ENCODE measurements around the gene SERINC5. TPM values are rescaled to one million over a fixed set of nuclear protein-coding genes. Genes with fewer than 3 reads are reported as not detected.
A peak's percentile ranks its signal among the peaks of the same experiment; 100 is the strongest.

Gene SERINC5
- total and polyA plus RNA-seq, 4 donors, result 6.2 to 84.5 (median 23.9) TPM

GRCh38 chr5:80160242-80160641 lies 95.6 kb downstream of the SERINC5 start:
- WGBS, 2 donors, result 75 to 91% methylated on average over 3 of the region's 3 CpGs
- H3K4me3 ChIP-seq, result no peak overlapping the region
- H3K9me3 ChIP-seq (ENCODE audit: control insufficient read depth in 4 of 4, insufficient read depth in 3 of 4, low read length in 3 of 4), result peaks cover 0 to 2% (median 0%) of the 10 kb centered on the region in 4 donors
- peak overlapping the region in 1 of 2 donors; percentile 5 for H3K9ac ChIP-seq (ENCODE audit: insufficient read depth in 1 of 2, low read length in 2 of 2)
- ATAC-seq (ENCODE audit: insufficient read depth, low FRiP score), result no peak
- no peak for TF ChIP-seq CTCF (IDR thresholded peaks at IDR 0.05; ENCODE audit: control extremely low read depth, extremely low read depth)
- no peak overlapping the region for H3K27ac ChIP-seq (ENCODE audit: low read depth in 1 of 2, low read length in 1 of 2)
- H3K4me1 ChIP-seq (ENCODE audit: control insufficient read depth in 5 of 5, insufficient read depth in 5 of 5, low read length in 5 of 5), result peaks cover 0 to 2% (median 0%) of the 10 kb centered on the region in 5 donors
- no peaks in the 10 kb centered on the region for H3K27me3 ChIP-seq (ENCODE audit: control insufficient read depth in 3 of 3, insufficient read depth in 3 of 3, low read length in 2 of 3)
- H3K36me3 ChIP-seq (ENCODE audit: control insufficient read depth in 4 of 4, insufficient read depth in 4 of 4, low read length in 4 of 4), result peaks cover 4 to 44% (median 15%) of the 10 kb centered on the region in 4 donors
- DNase-seq, result no peak

GRCh38 chr5:80159133-80159815 lies 96.6 kb downstream of the SERINC5 start:
- Histone ChIP-seq H3K4me3 (no peak overlapping the region), H3K27me3 (ENCODE audit: control insufficient read depth in 3 of 3, insufficient read depth in 3 of 3, low read length in 2 of 3) (no peaks in the 10 kb centered on the region), H3K36me3 (ENCODE audit: control insufficient read depth in 4 of 4, insufficient read depth in 4 of 4, low read length in 4 of 4) (peaks cover 7 to 43% (median 15%) of the 10 kb centered on the region in 4 donors), H3K9ac (ENCODE audit: insufficient read depth in 1 of 2, low read length in 2 of 2) (no peak overlapping the region), H3K9me3 (ENCODE audit: control insufficient read depth in 4 of 4, insufficient read depth in 3 of 4, low read length in 3 of 4) (peaks cover 0 to 2% (median 0%) of the 10 kb centered on the region in 4 donors), H3K4me1 (ENCODE audit: control insufficient read depth in 5 of 5, insufficient read depth in 5 of 5, low read length in 5 of 5) (peaks cover 0 to 1% (median 0%) of the 10 kb centered on the region in 5 donors), H3K27ac (ENCODE audit: low read depth in 1 of 2, low read length in 1 of 2) (no peak overlapping the region)
- DNase-seq (no peak), ATAC-seq (ENCODE audit: insufficient read depth, low FRiP score) (no peak)
- 92 to 93% methylated on average over 3 of the region's 3 CpGs for WGBS, 2 donors
- TF ChIP-seq CTCF (IDR thresholded peaks at IDR 0.05; ENCODE audit: control extremely low read depth, extremely low read depth), result no peak

- Histone ChIP-seq H3K9ac (ENCODE audit: insufficient read depth in 1 of 2, low read length in 2 of 2) (no peak overlapping the region), H3K9me3 (ENCODE audit: control insufficient read depth in 4 of 4, insufficient read depth in 3 of 4, low read length in 3 of 4) (no peaks in the 10 kb centered on the region), H3K36me3 (ENCODE audit: control insufficient read depth in 4 of 4, insufficient read depth in 4 of 4, low read length in 4 of 4) (peaks cover 8 to 36% (median 14%) of the 10 kb centered on the region in 4 donors), H3K4me3 (no peak overlapping the region), H3K4me1 (ENCODE audit: control insufficient read depth in 5 of 5, insufficient read depth in 5 of 5, low read length in 5 of 5) (peaks cover 0 to 8% (median 0%) of the 10 kb centered on the region in 5 donors), H3K27ac (ENCODE audit: low read depth in 1 of 2, low read length in 1 of 2) (no peak overlapping the region), H3K27me3 (ENCODE audit: control insufficient read depth in 3 of 3, insufficient read depth in 3 of 3, low read length in 2 of 3) (no peaks in the 10 kb centered on the region)
- DNase-seq (no peak), ATAC-seq (ENCODE audit: insufficient read depth, low FRiP score) (no peak)
- WGBS, 2 donors, result 60 to 70% methylated on average over 5 of the region's 5 CpGs
- TF ChIP-seq CTCF (IDR thresholded peaks at IDR 0.05; ENCODE audit: control extremely low read depth, extremely low read depth), result no peak
Observed at GRCh38 chr5:80156156-80156555, 99.7 kb downstream of the SERINC5 start.

Data from lung (tissue), 12 donors.